Coronary artery (tissue), 2 donors: ENCODE results near the gene TET1.

Experiments
- DNase-seq: peaks from one replicate; pipeline ENCODE4 v3.0.0-alpha.2; 2017; ENCODE audit warnings: low spot score
- H3K27ac ChIP-seq, 2 donors: fragments of 200-600 bp; sonication (generic); one replicate each; pipeline ENCODE4 v1.5.1; 2016 to 2019
- H3K4me3 ChIP-seq: fragments of 200-600 bp; sonication (generic); 2 replicates; pipeline ENCODE4 v1.5.1; 2016; ENCODE audit warnings: mild to moderate bottlenecking, moderate library complexity
- TF ChIP-seq, protein P1 (sequence below): fragments of 200-600 bp; sonication (generic); IDR thresholded peaks from one replicate; pipeline ENCODE4 v1.5.1; 2019; ENCODE audit warnings: antibody characterized with exemption

The TET1 gene

DNA sequence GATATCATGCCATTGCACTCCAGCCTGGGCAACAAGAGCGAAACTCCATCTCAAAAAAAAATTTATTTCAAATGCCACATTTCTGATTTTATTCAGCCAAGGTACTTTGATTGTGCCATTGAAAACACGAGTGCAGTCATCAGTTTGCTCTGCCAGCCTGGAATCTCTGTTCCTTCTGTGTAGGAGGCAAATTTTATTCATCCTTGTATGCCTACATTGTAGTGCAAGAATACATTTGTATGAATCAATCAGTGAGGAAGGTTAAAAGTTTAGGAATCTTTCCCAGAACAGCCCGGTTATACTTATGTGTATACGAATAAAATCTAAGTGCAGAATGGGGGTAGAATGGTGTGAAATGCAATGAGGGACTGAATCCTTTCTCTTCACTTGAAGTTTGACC, 886 bp upstream of the TET1 start:
- H3K4me3 ChIP-seq: no peak overlapping the region
- no peak for DNase-seq
- no peak overlapping the region for H3K27ac ChIP-seq
- TF ChIP-seq, protein P1, sequence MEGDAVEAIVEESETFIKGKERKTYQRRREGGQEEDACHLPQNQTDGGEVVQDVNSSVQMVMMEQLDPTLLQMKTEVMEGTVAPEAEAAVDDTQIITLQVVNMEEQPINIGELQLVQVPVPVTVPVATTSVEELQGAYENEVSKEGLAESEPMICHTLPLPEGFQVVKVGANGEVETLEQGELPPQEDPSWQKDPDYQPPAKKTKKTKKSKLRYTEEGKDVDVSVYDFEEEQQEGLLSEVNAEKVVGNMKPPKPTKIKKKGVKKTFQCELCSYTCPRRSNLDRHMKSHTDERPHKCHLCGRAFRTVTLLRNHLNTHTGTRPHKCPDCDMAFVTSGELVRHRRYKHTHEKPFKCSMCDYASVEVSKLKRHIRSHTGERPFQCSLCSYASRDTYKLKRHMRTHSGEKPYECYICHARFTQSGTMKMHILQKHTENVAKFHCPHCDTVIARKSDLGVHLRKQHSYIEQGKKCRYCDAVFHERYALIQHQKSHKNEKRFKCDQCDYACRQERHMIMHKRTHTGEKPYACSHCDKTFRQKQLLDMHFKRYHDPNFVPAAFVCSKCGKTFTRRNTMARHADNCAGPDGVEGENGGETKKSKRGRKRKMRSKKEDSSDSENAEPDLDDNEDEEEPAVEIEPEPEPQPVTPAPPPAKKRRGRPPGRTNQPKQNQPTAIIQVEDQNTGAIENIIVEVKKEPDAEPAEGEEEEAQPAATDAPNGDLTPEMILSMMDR: no peak

DNA sequence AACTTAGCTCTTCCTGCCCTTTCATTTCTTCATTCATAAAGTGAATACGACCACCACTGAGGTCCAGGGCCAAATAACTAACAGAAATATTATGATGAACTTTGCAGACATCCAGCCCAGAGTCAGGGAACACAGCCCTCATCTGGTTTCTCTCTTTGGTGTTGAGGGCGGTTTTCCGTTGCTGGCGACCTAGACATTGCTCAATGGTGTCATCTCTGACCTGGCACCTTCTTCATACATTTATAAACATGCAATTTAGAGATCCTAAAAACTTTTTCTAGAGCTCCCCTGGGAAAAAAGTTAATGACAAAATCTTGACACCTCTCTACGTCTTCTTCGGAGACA, 324 bp upstream of the TET1 start:
- peak overlapping the region; percentile 86 for H3K4me3 ChIP-seq
- TF ChIP-seq, protein P1: no peak
- no peak overlapping the region for H3K27ac ChIP-seq
- DNase-seq: no peak

DNA sequence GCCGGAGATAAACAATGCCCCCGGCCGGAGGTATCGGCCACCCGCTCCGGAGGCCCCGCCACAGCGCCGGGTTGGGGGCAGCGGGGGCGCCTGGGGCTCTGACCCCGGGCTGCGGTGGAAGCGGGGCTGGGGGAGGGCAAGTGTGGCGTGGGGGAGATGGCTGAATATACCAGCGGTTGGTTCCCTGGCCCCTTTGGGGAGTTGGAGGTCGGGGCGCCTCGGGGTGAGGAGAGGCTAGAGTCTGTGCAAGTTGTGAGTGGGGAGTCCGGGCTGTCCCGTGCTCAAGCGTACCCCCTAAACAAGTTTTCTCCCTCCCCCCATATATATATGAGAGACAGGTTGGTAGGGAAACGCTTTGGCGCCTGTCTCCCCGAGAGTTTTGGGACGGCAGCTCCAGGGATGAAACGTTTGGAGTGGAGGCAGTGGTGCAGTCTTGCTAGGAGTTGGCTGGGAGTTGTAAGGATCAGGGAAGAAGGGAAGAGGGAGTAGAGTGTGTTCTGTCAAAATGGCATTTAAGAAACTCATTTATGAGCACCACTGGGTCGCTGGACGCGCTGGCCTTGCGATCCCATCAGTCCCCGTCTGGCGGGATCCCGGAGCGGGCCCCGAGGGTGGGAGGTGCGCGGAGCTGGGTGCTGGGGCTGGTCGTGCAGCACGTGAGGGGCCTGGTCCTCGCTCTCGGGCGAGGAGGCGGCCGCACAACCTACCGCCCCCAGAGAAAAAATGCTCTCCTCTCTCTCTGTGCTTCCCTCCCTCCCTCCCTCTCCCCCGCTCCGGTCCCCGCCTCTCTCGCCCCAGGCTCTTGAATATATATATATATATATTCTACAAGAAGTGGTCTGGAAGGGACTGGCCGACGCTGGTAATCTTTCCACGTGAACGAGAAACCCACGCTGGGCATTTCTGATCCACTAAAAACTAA, 1.1 kb downstream of the TET1 start:
- TF ChIP-seq, protein P1: no peak
- peak overlapping the region in 1 of 2 donors; percentile 33 for H3K27ac ChIP-seq

DNA sequence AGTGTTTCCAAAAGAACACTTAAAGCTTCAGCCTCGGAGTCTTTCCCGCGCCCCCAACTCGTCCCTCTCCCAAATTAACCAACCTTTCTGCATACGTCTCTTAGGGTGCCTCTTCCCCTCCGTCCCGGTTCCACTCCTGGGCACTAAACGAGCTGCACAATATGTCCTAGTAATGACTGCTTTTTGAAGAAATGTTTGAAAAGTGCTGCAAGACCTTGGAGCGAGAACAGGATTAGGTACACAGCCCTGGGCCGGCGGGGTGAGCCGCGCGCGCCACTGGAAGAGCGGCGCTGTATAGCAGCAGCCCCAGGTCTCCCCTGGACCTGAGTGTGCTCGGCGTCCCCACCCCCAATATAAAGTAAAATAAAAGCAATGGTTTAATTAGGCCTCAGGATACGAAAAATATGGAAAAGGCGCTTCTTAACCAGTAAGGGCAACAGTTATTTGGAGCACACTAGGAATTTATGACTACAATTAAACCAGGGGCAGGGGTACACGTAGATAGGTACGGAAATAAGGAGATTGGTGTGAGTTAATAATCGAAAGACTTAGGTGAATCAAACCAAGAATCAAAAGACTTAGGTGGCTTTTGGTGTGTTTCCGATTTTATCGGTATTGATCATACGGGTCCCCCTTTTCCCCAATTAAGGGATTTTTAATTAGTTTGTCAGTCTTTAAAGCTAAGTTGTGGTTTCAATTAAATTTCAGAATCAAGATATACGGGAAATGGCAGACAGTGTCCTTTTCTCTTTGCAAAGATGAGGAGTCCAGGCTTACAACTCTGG, 1.9 kb downstream of the TET1 start:
- H3K4me3 ChIP-seq: peak overlapping the region; percentile 86
- no peak for DNase-seq
- TF ChIP-seq, protein P1: no peak
- no peak overlapping the region for H3K27ac ChIP-seq

More for the DNA sequence above, 1.1 kb downstream of the TET1 start:
- H3K4me3 ChIP-seq: peak overlapping the region; percentile 86
- DNase-seq: no peak

DNA sequence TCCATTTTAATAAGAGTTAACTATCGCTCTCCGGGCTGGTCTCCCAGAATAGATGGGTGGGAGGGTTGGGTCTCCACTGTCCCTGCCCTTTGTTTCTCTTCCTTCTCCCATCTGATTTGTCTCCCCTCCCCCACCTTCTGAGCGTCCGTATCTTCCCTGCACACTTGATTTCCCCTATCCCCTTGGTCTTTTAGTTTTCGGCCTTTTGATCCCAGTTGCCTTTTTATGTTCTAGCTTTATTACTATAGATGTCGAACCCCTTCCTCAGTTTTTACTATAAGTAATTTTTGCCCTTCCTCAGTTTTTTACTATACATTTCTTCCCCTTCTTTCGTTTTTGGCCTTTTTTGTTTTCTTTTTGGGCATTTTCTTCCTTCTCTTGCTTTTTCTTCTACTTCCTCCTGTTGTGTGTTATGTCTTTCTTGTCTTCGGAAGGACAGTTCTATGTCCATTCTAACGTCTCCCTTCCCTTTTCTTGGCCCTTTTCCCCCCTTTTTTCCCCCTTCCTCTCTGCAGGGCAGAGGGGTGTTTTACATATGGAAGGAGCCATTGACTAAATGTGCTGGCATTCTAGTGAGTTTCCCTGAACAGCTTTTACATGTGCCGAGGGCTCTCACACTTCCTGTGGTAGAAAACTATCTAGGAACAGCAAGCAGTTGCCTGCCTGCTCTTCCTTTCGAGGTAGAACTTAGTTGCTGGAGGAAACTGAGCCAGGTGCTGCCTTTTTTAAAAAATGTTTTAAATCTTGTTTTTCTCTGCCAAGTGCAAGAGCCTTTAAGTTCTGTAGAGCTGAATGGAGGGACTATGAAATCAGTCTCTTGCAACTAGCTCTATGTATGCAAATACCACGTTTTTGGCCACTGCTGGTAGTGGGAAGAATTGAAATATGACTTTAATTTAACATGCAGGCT, 2.8 kb downstream of the TET1 start:
- H3K27ac ChIP-seq: no peak overlapping the region
- H3K4me3 ChIP-seq: peak overlapping the region; percentile 86
- no peak for DNase-seq
- TF ChIP-seq, protein P1: no peak

DNA sequence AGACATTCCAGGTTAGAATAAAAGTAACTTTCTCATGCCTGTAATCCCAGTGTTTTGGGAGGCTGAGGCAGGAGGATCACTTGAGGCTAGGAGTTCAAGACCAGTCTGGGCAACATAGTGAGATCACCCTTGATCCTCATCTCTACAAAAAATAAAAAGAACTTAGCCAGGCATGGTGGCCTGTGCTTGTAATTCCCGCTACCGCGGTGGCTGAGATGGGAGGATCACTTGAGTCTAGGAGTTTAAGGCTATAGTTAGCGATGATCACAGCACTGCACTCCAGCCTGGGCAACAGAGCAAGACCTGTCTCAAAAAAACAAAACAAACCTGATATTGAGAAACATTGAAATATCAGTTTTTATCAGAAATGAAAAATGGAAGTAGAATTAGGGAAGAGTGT, 4.6 kb downstream of the TET1 start:
- no peak overlapping the region for H3K27ac ChIP-seq
- no peak overlapping the region for H3K4me3 ChIP-seq
- DNase-seq: no peak
- TF ChIP-seq, protein P1: no peak
